Hepatocyte (in vitro differentiated cells): Measurements from ENCODE around the gene ABO. TPM values are rescaled to one million over a fixed set of nuclear protein-coding genes. Genes with fewer than 3 reads are reported as not detected.
"Not testable (repeated sequence)": the region's sequence is repeated elsewhere in the genome, so short reads cannot be mapped to it uniquely, and the experiment has no call there.

Experiments
- DNase-seq: peaks from one replicate; pipeline ENCODE4 v3.0.0-alpha.2; 2016; ENCODE audit warnings: low spot score
- H2AFZ ChIP-seq: fragments of 200-600 bp; sonication (generic); 2 replicates; pipeline ENCODE4 v1.6.0; 2016; ENCODE audit warnings: antibody characterized with exemption, mild to moderate bottlenecking
- H3K27ac ChIP-seq: fragments of 200-600 bp; sonication (generic); 2 replicates; pipeline ENCODE4 v1.5.1; 2016; ENCODE audit warnings: mild to moderate bottlenecking
- H3K27me3 ChIP-seq: fragments of 200-600 bp; sonication (generic); 2 replicates; pipeline ENCODE4 v1.6.1; 2016
- H3K36me3 ChIP-seq: fragments of 200-600 bp; sonication (generic); replicated peaks from 2 replicates; pipeline ENCODE4 v1.5.1; 2016; ENCODE audit warnings: low read depth; ENCODE audit not compliant: insufficient read depth
- H3K4me1 ChIP-seq: fragments of 200-600 bp; sonication (generic); 2 replicates; pipeline ENCODE4 v1.5.1; 2016; ENCODE audit warnings: mild to moderate bottlenecking, moderate library complexity; ENCODE audit not compliant: insufficient read depth
- H3K4me2 ChIP-seq: fragments of 200-600 bp; sonication (generic); 2 replicates; pipeline ENCODE4 v1.6.0; 2016
- H3K4me3 ChIP-seq: fragments of 200-600 bp; sonication (generic); 2 replicates; pipeline ENCODE4 v1.5.1; 2016; ENCODE audit warnings: mild to moderate bottlenecking
- H3K79me2 ChIP-seq: fragments of 200-600 bp; sonication (generic); 2 replicates; pipeline ENCODE4 v1.6.0; 2017; ENCODE audit warnings: mild to moderate bottlenecking
- H3K9me2 ChIP-seq: fragments of 200-600 bp; sonication (generic); replicated peaks from 2 replicates; pipeline ENCODE4 v1.6.0; 2017; ENCODE audit warnings: mild to moderate bottlenecking; ENCODE audit not compliant: insufficient read depth
- H3K9me3 ChIP-seq: fragments of 200-600 bp; sonication (generic); 2 replicates; pipeline ENCODE4 v1.5.1; 2016; ENCODE audit warnings: low read depth, mild to moderate bottlenecking
- H4K20me1 ChIP-seq: fragments of 200-600 bp; sonication (generic); 2 replicates; pipeline ENCODE4 v1.6.0; 2016; ENCODE audit warnings: mild to moderate bottlenecking; ENCODE audit not compliant: insufficient read depth, poor library complexity, severe bottlenecking
- EZH2 ChIP-seq: fragments of 200-600 bp; sonication (generic); IDR thresholded peaks from 2 replicates; pipeline ENCODE4 v1.6.1; 2016; ENCODE audit warnings: antibody characterized with exemption, mild to moderate bottlenecking, borderline replicate concordance
- EZH2phosphoT487 ChIP-seq: fragments of 200-600 bp; sonication (generic); IDR thresholded peaks from one replicate; pipeline ENCODE4 v1.6.1; 2018; ENCODE audit warnings: antibody characterized with exemption, mild to moderate bottlenecking, low read depth, moderate library complexity; ENCODE audit not compliant: unreplicated experiment, severe bottlenecking
- WGBS: methylation state at CpG from one replicate; pipeline ENCODE4 v1.1.6; 2016; ENCODE audit warnings: low lambda C conversion rate; ENCODE audit errors: missing lambda C conversion rate; 5-methylcytosine and 5-hydroxymethylcytosine counted together
- polyA plus RNA-seq: library from polyadenylated mRNA; unstranded; fragments of >200 nt; fragmentation: Nextera tagmentation; extraction: Ambion mirVana; gene quantifications from 2 replicates; pipeline ENCODE4 v1.2.1, GENCODE V29; 2016
- total RNA-seq: library from RNA; depleted of rRNA; stranded (reverse); fragments of >200 nt; gene quantifications from 2 replicates; pipeline ENCODE4 v1.2.3, GENCODE V29; 2014
- TF ChIP-seq, protein P1 (sequence below): fragments of 200-600 bp; sonication (generic); IDR thresholded peaks from 2 replicates; pipeline ENCODE4 v1.5.1; 2016; ENCODE audit warnings: antibody characterized with exemption, mild to moderate bottlenecking; ENCODE audit not compliant: poor library complexity

Gene ABO
- total and polyA plus RNA-seq, 2 experiments from 2014 or later = 4.8 to 15.7 TPM

DNA sequence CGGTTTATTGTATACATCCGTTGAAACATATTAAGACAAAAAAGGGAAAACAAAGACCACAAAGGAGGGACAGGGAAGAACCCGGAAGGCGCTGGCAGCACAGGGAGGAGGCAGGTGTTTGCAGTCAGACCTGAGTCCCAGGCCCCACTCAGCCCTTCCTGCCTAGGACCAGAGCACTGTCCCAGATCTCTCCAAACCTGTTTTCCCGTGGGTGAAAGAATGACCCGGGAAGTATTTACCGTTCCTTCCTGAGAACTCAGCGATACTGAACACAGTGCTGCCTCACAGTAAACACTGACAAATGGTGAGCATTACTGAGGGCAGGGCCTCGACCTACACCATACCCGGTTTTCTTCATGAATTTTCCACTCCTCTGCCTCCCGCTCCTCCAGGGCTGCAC is 1.2 kb downstream of the ABO start:
- no peak for TF ChIP-seq EZH2
- TF ChIP-seq EZH2phosphoT487 = no peak
- TF ChIP-seq, protein P1, sequence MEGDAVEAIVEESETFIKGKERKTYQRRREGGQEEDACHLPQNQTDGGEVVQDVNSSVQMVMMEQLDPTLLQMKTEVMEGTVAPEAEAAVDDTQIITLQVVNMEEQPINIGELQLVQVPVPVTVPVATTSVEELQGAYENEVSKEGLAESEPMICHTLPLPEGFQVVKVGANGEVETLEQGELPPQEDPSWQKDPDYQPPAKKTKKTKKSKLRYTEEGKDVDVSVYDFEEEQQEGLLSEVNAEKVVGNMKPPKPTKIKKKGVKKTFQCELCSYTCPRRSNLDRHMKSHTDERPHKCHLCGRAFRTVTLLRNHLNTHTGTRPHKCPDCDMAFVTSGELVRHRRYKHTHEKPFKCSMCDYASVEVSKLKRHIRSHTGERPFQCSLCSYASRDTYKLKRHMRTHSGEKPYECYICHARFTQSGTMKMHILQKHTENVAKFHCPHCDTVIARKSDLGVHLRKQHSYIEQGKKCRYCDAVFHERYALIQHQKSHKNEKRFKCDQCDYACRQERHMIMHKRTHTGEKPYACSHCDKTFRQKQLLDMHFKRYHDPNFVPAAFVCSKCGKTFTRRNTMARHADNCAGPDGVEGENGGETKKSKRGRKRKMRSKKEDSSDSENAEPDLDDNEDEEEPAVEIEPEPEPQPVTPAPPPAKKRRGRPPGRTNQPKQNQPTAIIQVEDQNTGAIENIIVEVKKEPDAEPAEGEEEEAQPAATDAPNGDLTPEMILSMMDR = no peak
- Histone ChIP-seq H4K20me1 (no peaks in the 10 kb centered on the region), H3K9me2 (no peaks in the 10 kb centered on the region), H3K27ac (peak overlapping the region; percentile 82), H2AFZ (no peak overlapping the region), H3K4me2 (peak overlapping the region; percentile 97), H3K36me3 (no peaks in the 10 kb centered on the region), H3K4me1 (peaks cover 26% of the 10 kb centered on the region), H3K4me3 (no peak overlapping the region), H3K27me3 (no peaks in the 10 kb centered on the region), H3K79me2 (peaks cover 40% of the 10 kb centered on the region), H3K9me3 (no peaks in the 10 kb centered on the region)
- no peak for DNase-seq
- WGBS = 69% methylated on average over 11 of the region's 11 CpGs

- Histone ChIP-seq H3K4me3 (no peak overlapping the region), H3K9me2 (no peaks in the 10 kb centered on the region), H3K79me2 (peaks cover 40% of the 10 kb centered on the region), H2AFZ (no peak overlapping the region), H4K20me1 (no peaks in the 10 kb centered on the region), H3K27me3 (no peaks in the 10 kb centered on the region), H3K27ac (peak overlapping the region; percentile 82), H3K9me3 (no peaks in the 10 kb centered on the region), H3K4me1 (peaks cover 26% of the 10 kb centered on the region), H3K36me3 (no peaks in the 10 kb centered on the region), H3K4me2 (peak overlapping the region; percentile 97)
- DNase-seq = no peak
- 93% methylated on average over 7 of the region's 7 CpGs for WGBS
- TF ChIP-seq, protein P1 = no peak
- TF ChIP-seq EZH2phosphoT487 (no peak), EZH2 (no peak)
These were observed 1.9 kb downstream of the ABO start for GRCh38 chr9:133273098-133273497.

- Histone ChIP-seq H3K9me2 (no peaks in the 10 kb centered on the region), H3K27me3 (no peaks in the 10 kb centered on the region), H3K9me3 (no peaks in the 10 kb centered on the region), H2AFZ (no peak overlapping the region), H3K27ac (peak overlapping the region; percentile 39), H3K4me3 (no peak overlapping the region), H3K4me2 (peak overlapping the region; percentile 47), H3K4me1 (peaks cover 26% of the 10 kb centered on the region), H3K36me3 (no peaks in the 10 kb centered on the region), H3K79me2 (peaks cover 56% of the 10 kb centered on the region), H4K20me1 (no peaks in the 10 kb centered on the region)
- DNase-seq = no peak
- no peak for TF ChIP-seq EZH2
- TF ChIP-seq EZH2phosphoT487 = no peak
- TF ChIP-seq, protein P1 = no peak
- WGBS = 51% methylated on average over 9 of the region's 9 CpGs
These were observed 5.3 kb downstream of the ABO start for GRCh38 chr9:133269537-133270362.

DNA sequence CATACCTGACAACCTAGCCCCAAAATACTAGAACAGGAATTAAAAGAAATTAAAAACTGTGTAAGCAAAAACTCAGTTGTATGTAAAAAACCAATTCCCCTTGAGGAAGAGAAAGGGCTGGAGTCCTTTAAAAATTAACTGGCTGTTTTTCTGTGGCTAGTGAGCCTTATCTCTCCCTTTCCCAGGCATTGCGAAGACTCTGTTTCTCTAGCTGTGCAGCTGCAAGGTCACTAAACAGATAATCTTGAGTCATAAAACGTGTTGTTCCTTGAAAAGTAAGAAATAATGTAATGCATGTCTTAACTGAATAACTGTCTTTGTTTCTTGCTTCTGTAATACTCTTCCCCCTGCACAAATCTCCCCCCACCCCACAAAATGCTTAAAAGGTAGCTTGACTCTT is 5.9 kb downstream of the ABO start:
- H3K27me3 ChIP-seq, H3K36me3 ChIP-seq, H3K4me3 ChIP-seq, H4K20me1 ChIP-seq, H2AFZ ChIP-seq, H3K9me3 ChIP-seq, DNase-seq, H3K9me2 ChIP-seq: not testable (repeated sequence)
- H3K4me1 ChIP-seq = peaks cover 22% of the 10 kb centered on the region
- peak overlapping the region; percentile 47 for H3K4me2 ChIP-seq
- H3K79me2 ChIP-seq = peaks cover 56% of the 10 kb centered on the region
- peak overlapping the region; percentile 42 for H3K27ac ChIP-seq
- WGBS = 30% methylated on average over 2 of the region's 2 CpGs
